Brain microvascular endothelial cell (primary cell): Measurements from ENCODE around the gene CLHC1.
A peak's percentile ranks its signal among the peaks of the same experiment; 100 is the strongest.
"Not testable (repeated sequence)": the region's sequence is repeated elsewhere in the genome, so short reads cannot be mapped to it uniquely, and the experiment has no call there.

Experiments
- DNase-seq: peaks from one replicate; pipeline ENCODE4 v3.0.0-alpha.2; 2020
- H3K27ac ChIP-seq: fragments of 250-450 bp; sonication (Bioruptor Pico); 2 replicates; pipeline ENCODE4 v1.5.1; 2020; ENCODE audit warnings: mild to moderate bottlenecking, moderate library complexity
- H3K27me3 ChIP-seq: fragments of 250-450 bp; sonication (Bioruptor Pico); replicated peaks from 2 replicates; pipeline ENCODE4 v1.5.1; 2020; ENCODE audit warnings: mild to moderate bottlenecking
- H3K36me3 ChIP-seq: fragments of 250-450 bp; sonication (Bioruptor Pico); replicated peaks from 2 replicates; pipeline ENCODE4 v1.5.1; 2020; ENCODE audit warnings: mild to moderate bottlenecking
- H3K4me3 ChIP-seq: 2 replicates; pipeline ENCODE4 v1.5.1; 2011; ENCODE audit warnings: low read depth, mild to moderate bottlenecking, control low read depth, low read length, moderate library complexity
- in situ Hi-C: cut with HindIII; loops from 2 replicates; pipeline ENCODE4 v1.10.0; 2017; ENCODE audit warnings: low sequenced_read_pairs, low pct_ligation_motif_present
- TF ChIP-seq, protein P1 (sequence below): IDR thresholded peaks from 2 replicates; pipeline ENCODE4 v1.5.1; 2011; ENCODE audit warnings: low read depth, mild to moderate bottlenecking, moderate library complexity, low read length, control low read depth, inconsistent platforms; ENCODE audit errors: missing control alignments

CLHC1 gene

DNA sequence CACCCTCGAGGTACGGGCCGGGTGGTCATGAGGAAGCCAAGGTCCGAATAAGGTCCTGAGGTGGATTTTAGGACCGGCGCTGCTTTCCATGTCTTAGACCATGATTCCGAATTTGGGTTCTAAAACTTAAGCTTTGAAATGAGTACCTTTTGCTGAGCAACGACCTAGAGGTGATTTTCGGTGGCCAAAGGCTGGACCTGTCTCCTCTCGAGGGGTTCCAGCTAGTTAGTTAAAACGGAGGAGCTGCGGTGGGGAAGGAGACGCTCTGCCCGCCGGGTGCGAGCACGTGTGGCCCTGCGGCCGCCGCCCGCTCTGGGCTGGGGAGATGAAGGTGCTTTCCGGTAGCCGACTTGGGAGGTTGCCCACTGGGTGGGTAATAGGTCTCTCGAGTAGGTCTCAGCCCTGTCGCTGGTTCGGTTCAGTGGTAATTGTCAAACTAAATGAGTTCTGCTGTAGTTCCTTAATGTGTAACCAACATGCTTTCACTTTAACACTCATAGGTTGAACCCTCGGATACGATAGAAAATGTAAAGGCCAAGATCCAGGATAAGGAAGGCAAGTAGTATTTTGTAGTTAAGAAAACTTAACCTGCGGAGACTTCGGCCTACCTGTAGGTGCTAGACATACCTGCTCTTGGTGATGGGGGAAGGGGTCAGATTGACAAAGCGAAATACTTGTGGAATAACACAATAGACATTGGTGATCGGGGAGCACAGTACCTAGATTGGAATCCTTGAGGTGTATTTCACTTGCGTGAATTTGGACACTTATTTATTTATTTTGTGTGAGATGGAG, 967 bp upstream of the CLHC1 start:
- H3K36me3 ChIP-seq = peaks cover 28% of the 10 kb centered on the region
- H3K27me3 ChIP-seq = no peaks in the 10 kb centered on the region
- H3K4me3 ChIP-seq = peak overlapping the region; percentile 98
- in situ Hi-C loops = no loop called here
- TF ChIP-seq, protein P1, sequence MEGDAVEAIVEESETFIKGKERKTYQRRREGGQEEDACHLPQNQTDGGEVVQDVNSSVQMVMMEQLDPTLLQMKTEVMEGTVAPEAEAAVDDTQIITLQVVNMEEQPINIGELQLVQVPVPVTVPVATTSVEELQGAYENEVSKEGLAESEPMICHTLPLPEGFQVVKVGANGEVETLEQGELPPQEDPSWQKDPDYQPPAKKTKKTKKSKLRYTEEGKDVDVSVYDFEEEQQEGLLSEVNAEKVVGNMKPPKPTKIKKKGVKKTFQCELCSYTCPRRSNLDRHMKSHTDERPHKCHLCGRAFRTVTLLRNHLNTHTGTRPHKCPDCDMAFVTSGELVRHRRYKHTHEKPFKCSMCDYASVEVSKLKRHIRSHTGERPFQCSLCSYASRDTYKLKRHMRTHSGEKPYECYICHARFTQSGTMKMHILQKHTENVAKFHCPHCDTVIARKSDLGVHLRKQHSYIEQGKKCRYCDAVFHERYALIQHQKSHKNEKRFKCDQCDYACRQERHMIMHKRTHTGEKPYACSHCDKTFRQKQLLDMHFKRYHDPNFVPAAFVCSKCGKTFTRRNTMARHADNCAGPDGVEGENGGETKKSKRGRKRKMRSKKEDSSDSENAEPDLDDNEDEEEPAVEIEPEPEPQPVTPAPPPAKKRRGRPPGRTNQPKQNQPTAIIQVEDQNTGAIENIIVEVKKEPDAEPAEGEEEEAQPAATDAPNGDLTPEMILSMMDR = no peak
- peak overlapping the region; percentile 97 for H3K27ac ChIP-seq
- no peak for DNase-seq

DNA sequence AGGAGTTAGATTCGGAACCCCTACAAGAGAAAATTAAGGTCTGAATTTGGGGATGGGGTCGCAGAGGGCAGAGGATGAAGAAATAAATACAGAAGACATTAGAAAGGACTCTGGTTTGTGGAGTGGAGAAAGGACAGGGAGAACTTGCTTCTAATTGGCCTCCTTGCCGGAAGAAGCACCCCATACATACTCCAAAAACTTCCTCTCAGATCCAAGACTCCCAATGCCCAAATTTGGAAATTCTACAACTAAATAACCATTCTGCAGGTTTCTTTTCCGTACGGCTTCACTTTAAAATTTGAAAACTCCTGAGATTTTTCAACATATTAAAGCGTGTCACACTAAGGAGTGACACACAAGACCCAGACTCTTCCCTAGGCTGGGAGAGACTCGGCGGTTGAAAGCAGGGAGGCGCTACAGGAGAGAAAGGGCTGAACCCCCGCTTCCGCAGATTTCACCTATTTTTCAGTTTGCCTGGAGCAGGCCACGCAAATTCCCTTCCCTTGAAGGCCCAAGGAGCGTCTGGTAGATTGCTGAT, 478 bp downstream of the CLHC1 start:
- TF ChIP-seq, protein P1 = no peak
- Histone ChIP-seq H3K36me3 (peaks cover 28% of the 10 kb centered on the region), H3K27ac (peak overlapping the region; percentile 97), H3K27me3 (no peaks in the 10 kb centered on the region), H3K4me3 (peak overlapping the region; percentile 98)
- in situ Hi-C loops = no loop called here
- DNase-seq = no peak

DNA sequence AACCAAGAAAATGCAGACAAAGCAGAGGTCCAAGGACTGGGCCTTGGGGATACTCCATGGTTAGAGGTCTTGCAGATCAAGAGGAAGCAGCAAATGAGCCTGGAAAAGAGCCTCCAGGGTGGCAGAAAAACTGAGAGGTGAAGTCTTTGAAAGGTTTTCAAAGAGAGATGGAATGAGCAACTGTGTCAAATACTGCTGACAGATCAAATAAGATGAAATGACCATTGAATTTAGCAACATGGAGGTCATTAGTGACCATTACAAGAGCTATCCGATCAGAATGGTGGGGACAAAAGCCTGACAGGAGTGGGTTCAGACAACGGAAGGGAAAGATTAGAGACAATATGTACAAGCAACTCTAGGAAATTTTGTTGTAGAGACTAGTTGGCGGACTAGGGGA, 1.5 kb downstream of the CLHC1 start:
- Histone ChIP-seq H3K36me3 (peaks cover 19% of the 10 kb centered on the region), H3K27ac (no peak overlapping the region), H3K27me3 (no peaks in the 10 kb centered on the region), H3K4me3 (no peak overlapping the region)
- no peak for DNase-seq
- in situ Hi-C loops = no loop called here
- TF ChIP-seq, protein P1 = no peak

DNA sequence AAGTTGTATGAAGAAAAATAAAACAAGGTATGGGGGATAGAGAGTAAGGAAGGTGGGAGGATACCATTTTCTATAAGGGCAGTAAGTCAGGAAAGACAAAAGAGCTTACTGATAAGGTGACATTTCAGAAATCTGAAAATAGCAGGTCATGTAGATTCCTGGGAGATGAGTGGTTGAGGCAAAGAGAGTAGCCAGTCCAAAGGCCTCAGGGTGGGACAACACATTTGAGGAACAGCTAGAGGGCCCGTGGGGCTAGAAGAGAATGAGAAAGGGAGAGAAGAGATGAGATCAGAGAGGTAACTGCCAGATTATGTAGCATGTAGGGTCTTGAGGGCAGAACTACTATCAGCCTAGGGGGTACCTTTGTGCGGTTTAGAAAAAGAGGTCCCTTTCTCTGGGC, 2.9 kb downstream of the CLHC1 start:
- in situ Hi-C loops = no loop called here
- Histone ChIP-seq H3K27me3 (no peaks in the 10 kb centered on the region), H3K4me3 (no peak overlapping the region), H3K36me3 (peaks cover 7% of the 10 kb centered on the region), H3K27ac (no peak overlapping the region)
- TF ChIP-seq, protein P1 = no peak
- no peak for DNase-seq

DNA sequence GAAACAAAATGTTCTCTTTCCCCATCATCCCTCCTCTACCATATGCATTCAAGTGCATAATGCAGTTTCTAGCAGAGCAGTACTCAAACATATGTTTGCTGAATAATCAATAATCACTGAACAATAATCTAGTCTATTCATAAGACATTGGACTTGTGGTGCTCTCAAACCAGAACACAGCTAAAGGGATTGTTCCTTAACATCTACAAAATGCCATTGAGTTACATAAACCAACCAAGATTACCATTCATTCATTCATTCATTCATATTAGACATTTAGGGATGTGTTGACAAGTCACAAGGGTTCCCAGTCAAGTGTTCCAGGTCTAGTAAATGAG, 3.9 kb downstream of the CLHC1 start:
- no peak overlapping the region for H3K27ac ChIP-seq
- TF ChIP-seq, protein P1 = no peak
- no peaks in the 10 kb centered on the region for H3K36me3 ChIP-seq
- DNase-seq = no peak
- H3K27me3 ChIP-seq = no peaks in the 10 kb centered on the region
- in situ Hi-C loops = no loop called here
- no peak overlapping the region for H3K4me3 ChIP-seq

DNA sequence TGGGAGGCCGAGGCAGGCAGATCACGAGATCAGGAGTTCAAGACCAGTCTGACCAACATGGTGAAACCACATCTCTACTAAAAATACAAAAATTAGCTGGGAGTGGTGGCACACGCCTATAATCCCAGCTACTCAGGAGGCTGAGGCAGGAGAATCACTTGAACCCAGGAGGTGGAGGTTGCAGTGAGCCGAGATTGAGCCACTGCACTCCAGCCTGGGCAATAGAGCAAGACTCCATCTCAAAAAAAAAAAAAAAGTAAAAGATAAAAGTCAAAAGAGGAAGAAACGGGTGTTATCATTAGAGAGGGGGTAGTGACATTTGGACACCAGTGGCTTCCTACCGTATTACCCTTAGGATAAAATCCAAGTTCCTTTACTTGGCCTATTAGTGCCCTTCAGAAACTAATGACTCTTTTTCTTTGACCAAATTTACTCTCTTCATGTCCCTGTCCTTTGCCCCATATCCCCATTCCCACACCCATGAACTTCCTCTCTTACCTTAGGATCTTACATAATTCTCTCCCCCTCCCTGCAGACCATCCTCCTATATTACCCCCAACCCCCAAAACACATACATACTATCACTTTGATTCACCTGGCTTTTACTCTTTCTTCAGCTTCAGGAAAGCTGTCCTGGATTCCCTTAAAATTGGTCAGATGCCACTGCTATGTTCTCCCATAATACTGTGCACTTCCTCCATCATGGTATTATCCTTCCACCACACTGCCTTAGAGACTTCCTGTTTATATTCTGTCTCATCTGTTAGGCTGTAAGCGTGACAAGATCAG, 4.5 kb downstream of the CLHC1 start:
- H3K27me3 ChIP-seq, H3K4me3 ChIP-seq, in situ Hi-C loops, H3K27ac ChIP-seq, DNase-seq, H3K36me3 ChIP-seq: not testable (repeated sequence)
